Measurements from ENCODE around the gene HS6ST1.

DNA sequence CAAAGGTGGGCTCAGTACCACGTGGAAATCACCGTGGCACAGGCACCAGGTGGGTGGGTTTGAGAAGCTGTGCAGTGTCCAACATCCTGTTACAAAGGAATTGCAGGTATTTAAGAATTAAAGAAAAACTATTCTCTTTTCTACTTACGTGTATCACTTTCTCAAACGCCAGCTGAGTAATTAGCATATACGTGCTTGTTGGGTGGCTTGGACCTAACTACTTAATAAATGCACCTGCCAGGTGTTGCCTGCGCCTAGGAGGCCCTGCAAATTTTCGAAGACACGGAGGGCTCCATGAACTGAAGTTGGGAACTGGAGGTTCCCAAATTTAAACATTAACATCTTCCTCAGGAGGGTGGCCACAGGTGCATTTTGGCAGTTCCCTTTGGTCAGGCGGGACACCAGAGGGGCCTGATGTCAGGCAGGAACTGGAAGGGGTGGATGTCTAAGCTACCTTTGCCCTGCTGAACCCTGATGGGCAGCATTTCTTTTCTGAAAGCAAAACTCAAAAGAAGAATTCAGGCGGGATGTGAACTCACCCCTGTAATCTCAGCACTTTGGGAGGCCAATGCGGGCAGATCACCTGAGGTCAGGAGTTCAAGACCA is 84.8 kb downstream of the HS6ST1 start:
- TF ChIP-seq, protein P1, sequence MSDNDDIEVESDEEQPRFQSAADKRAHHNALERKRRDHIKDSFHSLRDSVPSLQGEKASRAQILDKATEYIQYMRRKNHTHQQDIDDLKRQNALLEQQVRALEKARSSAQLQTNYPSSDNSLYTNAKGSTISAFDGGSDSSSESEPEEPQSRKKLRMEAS (IDR thresholded peaks at IDR 0.05): no peak
- TF ChIP-seq TAF1 (conservative IDR thresholded peaks at IDR 0.05) (no peak), RAD21 (IDR thresholded peaks at IDR 0.05) (no peak), SP1 (IDR thresholded peaks at IDR 0.05) (no peak), EGR1 (IDR thresholded peaks at IDR 0.05; ENCODE audit: low read depth in 2 of 2) (no peak), JUND (IDR thresholded peaks at IDR 0.05) (no peak), GABPA (IDR thresholded peaks at IDR 0.05 in 1 of 2, conservative IDR thresholded peaks at IDR 0.05 in 1 of 2) (no peak)
- TF ChIP-seq, protein P2, sequence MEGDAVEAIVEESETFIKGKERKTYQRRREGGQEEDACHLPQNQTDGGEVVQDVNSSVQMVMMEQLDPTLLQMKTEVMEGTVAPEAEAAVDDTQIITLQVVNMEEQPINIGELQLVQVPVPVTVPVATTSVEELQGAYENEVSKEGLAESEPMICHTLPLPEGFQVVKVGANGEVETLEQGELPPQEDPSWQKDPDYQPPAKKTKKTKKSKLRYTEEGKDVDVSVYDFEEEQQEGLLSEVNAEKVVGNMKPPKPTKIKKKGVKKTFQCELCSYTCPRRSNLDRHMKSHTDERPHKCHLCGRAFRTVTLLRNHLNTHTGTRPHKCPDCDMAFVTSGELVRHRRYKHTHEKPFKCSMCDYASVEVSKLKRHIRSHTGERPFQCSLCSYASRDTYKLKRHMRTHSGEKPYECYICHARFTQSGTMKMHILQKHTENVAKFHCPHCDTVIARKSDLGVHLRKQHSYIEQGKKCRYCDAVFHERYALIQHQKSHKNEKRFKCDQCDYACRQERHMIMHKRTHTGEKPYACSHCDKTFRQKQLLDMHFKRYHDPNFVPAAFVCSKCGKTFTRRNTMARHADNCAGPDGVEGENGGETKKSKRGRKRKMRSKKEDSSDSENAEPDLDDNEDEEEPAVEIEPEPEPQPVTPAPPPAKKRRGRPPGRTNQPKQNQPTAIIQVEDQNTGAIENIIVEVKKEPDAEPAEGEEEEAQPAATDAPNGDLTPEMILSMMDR (IDR thresholded peaks at IDR 0.05; ENCODE audit: low read depth, low read length, missing input control): no peak
